ENCODE measurements around the gene METTL4. TPM values are rescaled to one million over a fixed set of nuclear protein-coding genes. Genes with fewer than 3 reads are reported as not detected.

Gene METTL4
- total and polyA plus RNA-seq, 5 experiments from 2014 or later, result 14.7 to 41.6 (median 17.5) TPM

Other genes with a start within 250 kb of the METTL4 start
- 1 to 10 TPM; 3.2 to 3.3 TPM for gene NDC80, start 52 bp upstream of the METTL4 start, total RNA-seq
- gene NDC80, start 52 bp upstream of the METTL4 start, polyA plus RNA-seq, result 1 to 10 TPM; 1.7 to 2.9 (median 1.9) TPM
- 100 to 1,000 TPM; 208 to 215 TPM for gene SMCHD1, start 84.2 kb upstream of the METTL4 start, total RNA-seq
- 10 to 100 TPM; 27.7 to 33.7 (median 29.4) TPM for gene SMCHD1, start 84.2 kb upstream of the METTL4 start, polyA plus RNA-seq